Measurements from ENCODE around the gene LDB3.

The LDB3 gene

GRCh38 chr10:86663576-86664339 is 4.6 kb upstream of the LDB3 start (continued):
- TF ChIP-seq ZNF843 (tag by site-specific recombination; IDR thresholded peaks at IDR 0.05) (no peak), ZNF24 (tag by site-specific recombination; IDR thresholded peaks at IDR 0.05) (no peak), GLIS2 (tag by site-specific recombination; IDR thresholded peaks at IDR 0.05) (no peak), ZNF292 (tag by site-specific recombination; IDR thresholded peaks at IDR 0.05; ENCODE audit: borderline replicate concordance, low read depth) (no peak), TCF7L2 (IDR thresholded peaks at IDR 0.05; ENCODE audit: borderline replicate concordance, low read depth, low read length) (no peak), ATF2 (tag by site-specific recombination; IDR thresholded peaks at IDR 0.05; ENCODE audit: low read depth) (no peak)
- TF ChIP-seq, protein P1, sequence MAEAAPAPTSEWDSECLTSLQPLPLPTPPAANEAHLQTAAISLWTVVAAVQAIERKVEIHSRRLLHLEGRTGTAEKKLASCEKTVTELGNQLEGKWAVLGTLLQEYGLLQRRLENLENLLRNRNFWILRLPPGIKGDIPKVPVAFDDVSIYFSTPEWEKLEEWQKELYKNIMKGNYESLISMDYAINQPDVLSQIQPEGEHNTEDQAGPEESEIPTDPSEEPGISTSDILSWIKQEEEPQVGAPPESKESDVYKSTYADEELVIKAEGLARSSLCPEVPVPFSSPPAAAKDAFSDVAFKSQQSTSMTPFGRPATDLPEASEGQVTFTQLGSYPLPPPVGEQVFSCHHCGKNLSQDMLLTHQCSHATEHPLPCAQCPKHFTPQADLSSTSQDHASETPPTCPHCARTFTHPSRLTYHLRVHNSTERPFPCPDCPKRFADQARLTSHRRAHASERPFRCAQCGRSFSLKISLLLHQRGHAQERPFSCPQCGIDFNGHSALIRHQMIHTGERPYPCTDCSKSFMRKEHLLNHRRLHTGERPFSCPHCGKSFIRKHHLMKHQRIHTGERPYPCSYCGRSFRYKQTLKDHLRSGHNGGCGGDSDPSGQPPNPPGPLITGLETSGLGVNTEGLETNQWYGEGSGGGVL (tag by site-specific recombination; IDR thresholded peaks at IDR 0.05), result no peak

DNA sequence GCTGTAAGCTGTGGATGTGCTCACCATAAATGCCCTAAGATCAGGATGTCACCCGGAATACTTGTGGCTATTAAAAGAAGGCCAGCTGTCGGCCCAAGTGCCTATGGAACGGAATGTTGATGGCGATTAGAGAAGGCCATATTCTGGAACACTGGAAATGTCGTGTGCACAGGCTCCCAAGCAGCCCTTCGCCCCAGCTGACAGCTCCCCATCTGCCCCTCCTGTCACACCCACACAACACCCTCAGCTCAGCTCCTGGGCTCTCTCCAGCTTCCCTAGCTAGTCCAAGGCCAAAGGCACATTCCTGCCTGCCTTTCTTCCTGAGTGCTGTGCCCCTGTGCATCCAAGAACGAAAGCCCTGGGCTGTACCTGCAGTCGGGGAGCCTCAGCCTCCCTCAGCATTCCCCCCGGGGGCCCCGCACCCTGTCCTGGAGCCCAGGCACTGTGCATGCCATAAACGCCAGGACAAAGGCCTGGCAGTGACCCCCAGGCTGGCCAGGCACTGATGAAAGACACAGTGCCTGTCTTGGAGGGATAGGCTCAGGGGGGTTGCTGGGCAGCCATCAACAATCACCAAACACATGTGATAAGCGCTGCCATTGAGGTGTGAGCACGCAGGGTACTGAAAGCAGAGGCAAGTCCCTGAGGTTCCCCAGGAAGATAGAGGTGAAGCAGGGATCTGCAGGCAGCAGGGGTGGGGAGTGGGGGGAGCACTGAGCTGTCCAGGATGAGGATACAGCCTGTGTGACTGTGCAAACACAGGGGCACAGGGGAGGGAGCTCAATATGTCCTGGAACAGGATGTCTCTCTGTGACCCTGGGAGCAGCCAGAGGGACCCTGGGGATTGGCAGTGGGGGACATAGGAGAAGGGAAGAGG is 3.7 kb upstream of the LDB3 start:
- H3K4me1 ChIP-seq (ENCODE audit: control insufficient read depth, insufficient read depth, low read length), result peaks cover 9% of the 10 kb centered on the region
- ChIA-PET POLR2A (interaction anchor here (1.8 kb wide), 1 partner anchor 17 kb away, joined by 4 read pairs; no protein-coding TSS in a partner anchor), CTCF (interaction anchor here (0.9 kb wide), 1 partner anchor 24 kb away, joined by 4 read pairs; no protein-coding TSS in a partner anchor)
- no peaks in the 10 kb centered on the region for H3K9me3 ChIP-seq (ENCODE audit: control insufficient read depth, insufficient read depth, low read depth, low read length)
- no peak overlapping the region for H3K4me3 ChIP-seq (ENCODE audit: low read depth, low read length)
- no peaks in the 10 kb centered on the region for H3K36me3 ChIP-seq (ENCODE audit: control insufficient read depth in 2 of 2, insufficient read depth in 1 of 2, low read length in 2 of 2)
- H3K27ac ChIP-seq (ENCODE audit: extremely low read depth, low read depth, low read length), result no peak overlapping the region
- TF ChIP-seq EGR2 (tag by site-specific recombination; IDR thresholded peaks at IDR 0.05; ENCODE audit: low read depth), result no peak
- TF ChIP-seq ZSCAN4 (tag by site-specific recombination; IDR thresholded peaks at IDR 0.05), result no peak
- TF ChIP-seq GLIS1 (tag by site-specific recombination; IDR thresholded peaks at IDR 0.05), result peak; percentile 76
- no peak for TF ChIP-seq ZNF600 (tag by site-specific recombination; IDR thresholded peaks at IDR 0.05)
- no peak for TF ChIP-seq SALL2 (tag by site-specific recombination; IDR thresholded peaks at IDR 0.05; ENCODE audit: borderline replicate concordance)
- no peak for TF ChIP-seq PRDM1 (tag by site-specific recombination; IDR thresholded peaks at IDR 0.05)
- no peak for TF ChIP-seq ZNF658 (tag by site-specific recombination; IDR thresholded peaks at IDR 0.05)
- no peak for TF ChIP-seq GLI4 (tag by site-specific recombination; IDR thresholded peaks at IDR 0.05)
- TF ChIP-seq ZIC2 (tag by site-specific recombination; IDR thresholded peaks at IDR 0.05), result peak; percentile 69; the same call in 1 of the 2 replicates
- no peak for TF ChIP-seq ZNF366 (tag by site-specific recombination; conservative IDR thresholded peaks at IDR 0.05)
- peak; percentile 59; the same call in 1 of the 2 replicates for TF ChIP-seq ZFHX2 (tag by site-specific recombination; conservative IDR thresholded peaks at IDR 0.05)
- TF ChIP-seq ZFP41 (tag by site-specific recombination; IDR thresholded peaks at IDR 0.05; ENCODE audit: borderline replicate concordance), result no peak
- no peak for TF ChIP-seq ZNF558 (tag by site-specific recombination; IDR thresholded peaks at IDR 0.05)
- no peak for TF ChIP-seq ZBTB6 (tag by site-specific recombination; IDR thresholded peaks at IDR 0.05)
- no peak for TF ChIP-seq ZNF157 (tag by site-specific recombination; IDR thresholded peaks at IDR 0.05)
- TF ChIP-seq TCF7L2 (IDR thresholded peaks at IDR 0.05; ENCODE audit: borderline replicate concordance, low read depth, low read length), result no peak
- no peak for TF ChIP-seq ZNF175 (tag by site-specific recombination; IDR thresholded peaks at IDR 0.05)
- TF ChIP-seq ZNF521 (tag by site-specific recombination; IDR thresholded peaks at IDR 0.05), result no peak
- no peak for TF ChIP-seq ZNF248 (tag by site-specific recombination; IDR thresholded peaks at IDR 0.05)
- TF ChIP-seq BCL11A (tag by site-specific recombination; IDR thresholded peaks at IDR 0.05; ENCODE audit: low read depth), result no peak
- no peak for TF ChIP-seq HOXA7 (CRISPR knock-in tag; IDR thresholded peaks at IDR 0.05; ENCODE audit: borderline replicate concordance)
- TF ChIP-seq ZNF184 (tag by site-specific recombination; IDR thresholded peaks at IDR 0.05), result no peak
- TF ChIP-seq ZNF580 (tag by site-specific recombination; IDR thresholded peaks at IDR 0.05), result no peak
- no peak for TF ChIP-seq ZBTB8A (tag by site-specific recombination; IDR thresholded peaks at IDR 0.05)
